ENCODE results near the gene SH3RF1. TPM values are rescaled to one million over a fixed set of nuclear protein-coding genes. Genes with fewer than 3 reads are reported as not detected.

Gene SH3RF1
- total RNA-seq, 1 experiment from 2014 or later, result 11.5 TPM

- in situ Hi-C loops (cut with HindIII; ENCODE audit: low pct_unique_long_range_greater_than_20kb, low sequenced_read_pairs) (no loop called here), intact Hi-C loops (cut with micrococcal nuclease; ENCODE audit: unreplicated experiment) (no loop called here)
- ChIA-PET CTCF (no interaction called here), POLR2A (no interaction called here)
- H3K27me3 ChIP-seq (ENCODE audit: control insufficient read depth, insufficient read depth, low read length), result no peaks in the 10 kb centered on the region
- H3K27ac ChIP-seq (ENCODE audit: low read length), result no peak overlapping the region
- TF ChIP-seq CTCF (IDR thresholded peaks at IDR 0.05), result no peak
- ATAC-seq (no peak), DNase-seq (ENCODE audit: low read depth, low spot score) (no peak)
- no peaks in the 10 kb centered on the region for H3K4me1 ChIP-seq (ENCODE audit: control insufficient read depth, insufficient read depth, low read length)
- no peaks in the 10 kb centered on the region for H3K36me3 ChIP-seq (ENCODE audit: control insufficient read depth, insufficient read depth, low read length)
- no peak overlapping the region for H3K4me3 ChIP-seq (ENCODE audit: low read depth in 2 of 2, low read length in 2 of 2)
- H3K9me3 ChIP-seq (ENCODE audit: control insufficient read depth, insufficient read depth, low read depth, low read length), result no peaks in the 10 kb centered on the region
- BruUV-seq (replicated peaks), result no TSS peak
These were observed 105.9 kb downstream of the SH3RF1 start for GRCh38 chr4:169164669-169165415.

GRCh38 chr4:169163947-169164668 is 106.6 kb downstream of the SH3RF1 start:
- BruUV-seq (replicated peaks), result no TSS peak
- no peaks in the 10 kb centered on the region for H3K36me3 ChIP-seq (ENCODE audit: control insufficient read depth, insufficient read depth, low read length)

More at GRCh38 chr4:169163947-169164668, 106.6 kb downstream of the SH3RF1 start:
- no peak for TF ChIP-seq REST (IDR thresholded peaks at IDR 0.05; ENCODE audit: insufficient read depth in 1 of 2, low read depth in 2 of 2, low read length in 1 of 2)
- TF ChIP-seq SIN3A (IDR thresholded peaks at IDR 0.05; ENCODE audit: borderline replicate concordance, insufficient read depth, low read depth, low read length), result no peak
- no peak for TF ChIP-seq TCF7L2 (IDR thresholded peaks at IDR 0.05; ENCODE audit: low read depth, low read length)
- TF ChIP-seq POLR2AphosphoS5 (IDR thresholded peaks at IDR 0.05; ENCODE audit: low read depth, low read length), result no peak
- TF ChIP-seq CTCF (IDR thresholded peaks at IDR 0.05), result no peak
- in situ Hi-C loops (cut with HindIII; ENCODE audit: low pct_unique_long_range_greater_than_20kb, low sequenced_read_pairs), result no loop called here
- intact Hi-C loops (cut with micrococcal nuclease; ENCODE audit: unreplicated experiment), result no loop called here
- DNase-seq (ENCODE audit: low read depth, low spot score) (no peak), ATAC-seq (no peak)
- H3K27ac ChIP-seq (ENCODE audit: low read length), result no peak overlapping the region
- CTCF ChIA-PET, result no interaction called here
- H3K9me3 ChIP-seq (ENCODE audit: control insufficient read depth, insufficient read depth, low read depth, low read length), result no peaks in the 10 kb centered on the region
- POLR2A ChIA-PET, result no interaction called here
- no peak overlapping the region for H3K4me3 ChIP-seq (ENCODE audit: low read depth in 2 of 2, low read length in 2 of 2)
- no peaks in the 10 kb centered on the region for H3K4me1 ChIP-seq (ENCODE audit: control insufficient read depth, insufficient read depth, low read length)
- no peaks in the 10 kb centered on the region for H3K27me3 ChIP-seq (ENCODE audit: control insufficient read depth, insufficient read depth, low read length)
